C4-2B (cell line): ENCODE results near the gene KCNS3.

Experiments used
- H3K27ac ChIP-seq: fragments of 450-650 bp; 2 replicates; pipeline ENCODE4 v1.5.1; 2017
- CTCF ChIP-seq: fragments of 450-650 bp; conservative IDR thresholded peaks from 2 replicates; pipeline ENCODE4 v1.5.1; 2017; ENCODE audit warnings: mild to moderate bottlenecking
- ZFX ChIP-seq: fragments of 450-650 bp; IDR thresholded peaks from 2 replicates; pipeline ENCODE4 v1.6.1; 2017

Gene KCNS3

GRCh38 chr2:17846676-17847075 lies 31.8 kb upstream of the KCNS3 start:
- H3K27ac ChIP-seq, result no peak overlapping the region
- no peak for TF ChIP-seq ZFX
- no peak for TF ChIP-seq CTCF

GRCh38 chr2:17847236-17847635 lies 31.2 kb upstream of the KCNS3 start:
- no peak for TF ChIP-seq ZFX
- no peak for TF ChIP-seq CTCF
- no peak overlapping the region for H3K27ac ChIP-seq

GRCh38 chr2:17849275-17849674 lies 29.2 kb upstream of the KCNS3 start:
- H3K27ac ChIP-seq, result no peak overlapping the region
- TF ChIP-seq CTCF (no peak), ZFX (no peak)

- TF ChIP-seq CTCF (no peak), ZFX (no peak)
- H3K27ac ChIP-seq, result no peak overlapping the region
Observed at GRCh38 chr2:17850151-17850550, 28.3 kb upstream of the KCNS3 start.

GRCh38 chr2:17851731-17852585 lies 26.5 kb upstream of the KCNS3 start:
- TF ChIP-seq CTCF (peak; percentile 85), ZFX (no peak)
- H3K27ac ChIP-seq, result no peak overlapping the region

- no peak overlapping the region for H3K27ac ChIP-seq
- TF ChIP-seq CTCF (no peak), ZFX (no peak)
Observed at GRCh38 chr2:17853799-17854198, 24.7 kb upstream of the KCNS3 start.

- TF ChIP-seq CTCF, result no peak
- no peak for TF ChIP-seq ZFX
- H3K27ac ChIP-seq, result no peak overlapping the region
Observed at GRCh38 chr2:17857021-17857420, 21.4 kb upstream of the KCNS3 start.
